Stromal cell of bone marrow (primary cell): Measurements from ENCODE around the gene GPR75.

ENCODE experiments used
- DNase-seq: peaks from one replicate; pipeline ENCODE4 v3.0.0-alpha.2; 2012; ENCODE audit warnings: low read depth

Gene GPR75

GRCh38 chr2:53859206-53860181 lies at the start of gene GPR75:
Gene GPR75, minus strand, starts transcription at chr2:53859967. Its CDS starts 5,211 bp downstream, at chr2:53854756.
- DNase-seq = peak; percentile 6

GRCh38 chr2:53907582-53907981 lies 47.8 kb upstream of the GPR75 start:
- DNase-seq = no peak

DNA sequence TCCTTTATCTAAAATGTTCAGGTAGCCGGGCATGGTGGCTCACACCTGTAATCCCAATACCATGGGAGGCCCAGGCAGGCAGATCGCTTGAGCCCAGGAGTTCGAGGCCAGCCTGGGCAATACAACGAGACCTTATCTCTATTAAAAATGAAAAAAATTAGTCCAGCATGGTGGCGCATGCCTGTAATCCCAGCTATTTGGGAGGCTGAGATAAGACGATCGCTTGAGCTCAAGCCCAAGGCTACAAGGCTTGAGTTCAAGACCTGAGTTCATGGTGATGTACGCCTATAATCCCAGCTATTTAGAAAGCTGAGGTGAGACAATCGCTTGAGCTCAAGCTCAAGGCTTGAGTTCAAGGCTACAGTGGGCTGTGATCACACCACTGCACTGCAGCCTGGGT lies 45.6 kb upstream of the GPR75 start:
- no peak for DNase-seq

- no peak for DNase-seq
Observed at GRCh38 chr2:53903011-53903410, 43.2 kb upstream of the GPR75 start.

GRCh38 chr2:53901192-53901591 lies 41.4 kb upstream of the GPR75 start:
- DNase-seq = no peak

GRCh38 chr2:53896864-53897263 lies 37.1 kb upstream of the GPR75 start:
- peak; percentile 59 for DNase-seq

GRCh38 chr2:53886406-53887280 lies 26.9 kb upstream of the GPR75 start:
- DNase-seq = no peak

DNA sequence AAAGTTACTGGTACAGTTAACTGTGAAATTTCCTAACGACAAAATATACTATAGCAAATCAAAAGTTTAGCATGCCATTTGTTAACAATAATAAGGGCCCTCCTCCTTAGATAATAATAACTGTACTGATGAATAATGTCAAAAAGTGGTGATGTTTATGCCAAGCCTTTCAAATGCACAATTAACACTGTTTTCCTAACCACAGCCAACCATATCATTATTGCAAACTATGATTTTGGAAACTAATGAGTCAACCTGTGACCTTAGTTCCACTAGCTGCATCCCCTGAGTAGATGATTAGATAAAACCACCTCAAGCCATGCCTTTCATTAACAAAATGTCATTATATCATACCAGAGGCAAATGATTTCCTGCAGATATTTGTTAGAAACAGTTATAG lies 25.1 kb upstream of the GPR75 start:
- DNase-seq = no peak

- DNase-seq = no peak
Observed at GRCh38 chr2:53881986-53882385, 22.2 kb upstream of the GPR75 start.

GRCh38 chr2:53881360-53881759 lies 21.6 kb upstream of the GPR75 start:
- DNase-seq = no peak

DNA sequence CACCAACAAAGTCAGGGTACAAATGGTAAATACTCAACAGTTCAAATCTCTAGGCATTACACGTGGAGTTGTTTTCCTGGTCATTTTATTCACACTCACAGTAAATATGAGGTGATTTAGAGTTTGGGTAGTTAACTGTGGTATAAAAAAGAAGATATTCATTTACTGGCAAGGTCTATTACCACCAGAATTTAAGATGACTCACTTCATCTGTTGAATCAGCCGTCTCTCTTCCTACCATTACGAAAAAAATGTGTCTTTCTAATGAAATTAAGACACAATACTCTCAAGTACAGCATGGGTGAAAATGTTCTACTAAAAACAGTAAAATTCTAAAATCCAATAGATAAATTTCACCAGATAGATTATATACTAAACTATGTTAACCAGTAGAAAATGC lies 21.0 kb upstream of the GPR75 start:
- DNase-seq = peak; percentile 51

- DNase-seq = no peak
Observed at GRCh38 chr2:53877556-53877955, 17.8 kb upstream of the GPR75 start.

GRCh38 chr2:53877112-53877511 lies 17.3 kb upstream of the GPR75 start:
- no peak for DNase-seq

DNA sequence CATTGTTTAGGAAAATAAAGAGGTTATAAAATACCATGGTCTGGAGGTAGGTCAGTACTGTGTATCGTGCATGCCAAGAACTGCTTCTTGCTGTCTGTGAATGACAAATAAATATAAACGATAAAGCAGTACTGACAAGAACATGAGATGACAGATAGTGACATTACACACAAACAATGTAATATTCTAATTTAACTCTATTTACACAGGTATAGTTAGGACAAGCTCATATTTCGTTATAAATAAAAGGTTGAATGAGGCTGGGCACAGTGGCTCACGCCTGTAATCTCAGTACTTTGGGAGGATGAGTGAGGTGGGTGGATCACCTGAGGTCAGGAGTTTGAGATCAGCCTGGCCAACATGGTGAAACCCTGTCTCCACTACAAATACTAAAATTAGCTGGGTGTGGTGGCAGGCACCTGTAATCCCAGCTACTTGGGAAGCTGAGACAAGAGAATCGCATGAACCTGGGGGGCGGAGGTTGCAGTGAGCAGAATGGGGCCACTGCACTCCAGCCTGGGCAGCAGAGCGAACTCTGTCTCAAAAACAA lies 14.7 kb upstream of the GPR75 start:
- DNase-seq = no peak

DNA sequence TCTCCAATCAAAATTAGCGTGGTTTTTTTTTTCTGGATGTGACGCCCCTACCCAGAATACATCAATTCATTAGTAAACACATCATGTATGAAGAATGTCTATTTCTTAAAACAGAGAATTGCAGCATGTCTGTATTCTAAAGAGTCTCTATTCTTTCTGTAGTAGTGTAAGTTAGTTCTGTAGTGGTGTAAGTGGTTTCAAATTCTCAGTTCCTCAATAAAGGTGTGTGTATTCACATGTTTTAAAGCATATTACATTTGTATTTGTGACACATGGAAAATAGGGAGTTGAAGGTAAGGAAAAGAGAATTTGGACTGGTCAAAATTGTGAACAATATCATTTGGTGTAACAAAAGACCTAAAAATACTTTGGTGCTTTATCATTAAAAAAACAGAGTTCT lies 8.0 kb upstream of the GPR75 start:
- DNase-seq = no peak

DNA sequence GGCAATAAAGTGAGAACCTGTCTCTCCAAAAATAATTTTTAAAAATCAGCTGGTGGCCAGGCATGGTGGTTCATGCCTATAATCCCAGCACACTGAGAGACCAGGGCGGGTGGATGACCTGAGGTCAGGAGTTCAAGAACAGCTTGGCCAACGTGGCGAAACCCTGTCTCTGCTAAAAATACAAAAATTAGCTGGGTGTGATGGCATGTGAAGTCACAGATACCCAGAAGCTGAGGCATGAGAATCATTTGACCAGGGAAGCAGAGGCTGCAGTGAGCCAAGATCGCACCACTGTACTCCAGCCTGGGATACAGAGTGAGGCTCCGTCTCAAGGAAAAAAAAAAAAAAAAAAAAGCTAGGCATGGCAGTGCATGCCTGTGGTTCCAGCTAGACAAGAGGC lies 7.4 kb upstream of the GPR75 start:
- DNase-seq = no peak

GRCh38 chr2:53865962-53866361 lies 6.2 kb upstream of the GPR75 start:
- no peak for DNase-seq

- DNase-seq = no peak
Observed at GRCh38 chr2:53865264-53865663, 5.5 kb upstream of the GPR75 start.

- DNase-seq = no peak
Observed at GRCh38 chr2:53863538-53864227, 3.9 kb upstream of the GPR75 start.

GRCh38 chr2:53861824-53862223 lies 2.1 kb upstream of the GPR75 start:
- DNase-seq = no peak

GRCh38 chr2:53856272-53856671 lies 3.5 kb downstream of the GPR75 start:
- no peak for DNase-seq

DNA sequence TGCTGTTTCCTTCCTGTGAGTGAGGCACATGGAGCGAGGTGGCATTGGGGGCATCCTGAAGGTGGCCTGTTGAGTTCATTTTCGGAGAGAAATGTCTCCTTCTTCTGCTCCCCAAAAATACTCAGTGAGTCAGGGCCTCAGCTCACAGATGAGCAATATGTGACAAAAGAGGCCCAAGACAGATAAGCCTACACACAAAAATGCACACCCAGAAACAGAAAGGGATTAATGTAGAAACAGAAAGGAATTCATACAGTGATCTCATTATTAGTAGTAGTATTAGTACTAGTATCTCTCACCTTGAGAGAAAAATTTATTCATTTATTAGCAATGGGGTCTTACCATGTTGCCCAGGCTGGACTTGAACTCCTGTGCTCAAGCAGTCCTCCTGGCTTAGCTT lies 5.1 kb downstream of the GPR75 start:
- no peak for DNase-seq
